Gastroesophageal sphincter (tissue), 4 donors: Measurements from ENCODE around the gene ZNF33B. TPM values are rescaled to one million over a fixed set of nuclear protein-coding genes. Genes with fewer than 3 reads are reported as not detected.
"Not testable (repeated sequence)": the region's sequence is repeated elsewhere in the genome, so short reads cannot be mapped to it uniquely, and the experiment has no call there.

ENCODE experiments used
- ATAC-seq: fragments of 150-250 bp; one replicate; pipeline ENCODE4 v1.9.1; 2016; ENCODE audit warnings: mild to moderate bottlenecking, moderate library complexity
- H3K27ac ChIP-seq, 4 donors: fragments of 200-600 bp; sonication (generic) in 3 of 4; 1 replicate in 3 of 4; 2 replicates in 1 of 4; pipeline ENCODE4 v1.5.1; 2016 to 2019
- H3K27me3 ChIP-seq: fragments of 200-600 bp; sonication (generic); one replicate; pipeline ENCODE4 v1.5.1; 2019
- H3K36me3 ChIP-seq, 2 donors: fragments of 200-600 bp; sonication (generic); one replicate each; pipeline ENCODE4 v1.5.1; 2019; ENCODE audit warnings: control low read depth in 1 of 2
- H3K4me1 ChIP-seq, 3 donors: fragments of 200-600 bp; sonication (generic); 1 replicate in 2 of 3; 2 replicates in 1 of 3; pipeline ENCODE4 v1.5.1; 2016 to 2019; ENCODE audit warnings: control low read depth in 2 of 3
- H3K4me3 ChIP-seq, 2 donors: fragments of 200-600 bp; sonication (generic); one replicate each; pipeline ENCODE4 v1.5.1; 2019; ENCODE audit warnings: mild to moderate bottlenecking in 1 of 2, moderate library complexity in 1 of 2
- H3K9me3 ChIP-seq, 3 donors: fragments of 200-600 bp; sonication (generic); one replicate each; pipeline ENCODE4 v1.5.1; 2017 to 2019; ENCODE audit warnings: control low read depth in 2 of 3
- EP300 ChIP-seq: sonication (generic); formaldehyde crosslinking; IDR thresholded peaks from one replicate; pipeline ENCODE4 v1.6.1; 2017; ENCODE audit warnings: antibody characterized with exemption, mild to moderate bottlenecking
- POLR2A ChIP-seq, 2 donors: fragments of 450-650 bp; IDR thresholded peaks; one replicate each; pipeline ENCODE4 v1.6.1; 2017; ENCODE audit warnings: antibody characterized with exemption in 2 of 2, mild to moderate bottlenecking in 2 of 2, moderate library complexity in 1 of 2
- POLR2AphosphoS5 ChIP-seq: sonication (generic); formaldehyde crosslinking; IDR thresholded peaks from one replicate; pipeline ENCODE4 v1.6.1; 2017; ENCODE audit warnings: antibody characterized with exemption
- WGBS, 2 donors: methylation state at CpG; one replicate each; pipeline ENCODE4 v1.1.5; 2018; ENCODE audit warnings: low coverage in 1 of 2; 5-methylcytosine and 5-hydroxymethylcytosine counted together
- total RNA-seq, 4 donors: library from RNA; depleted of rRNA; stranded (reverse); fragments of >200 nt; gene quantifications; one replicate each; pipeline ENCODE4 v1.1.0, GENCODE V29; 2016
- TF ChIP-seq, protein P1 (sequence below), 4 experiments: fragments of 200-600 bp in 2 of 4; fragments of 450-650 bp in 2 of 4; sonication (generic) in 1 of 4; IDR thresholded peaks; one replicate each; pipeline ENCODE4 v1.5.1; 2017 to 2019; ENCODE audit warnings: antibody characterized with exemption in 4 of 4, mild to moderate bottlenecking in 2 of 4, moderate library complexity in 2 of 4

Gene ZNF33B
- total RNA-seq, result 10 to 100 TPM; 15.6 to 22.7 (median 19.0) TPM

GRCh38 chr10:42638055-42638820 is at the start of gene ZNF33B:
ZNF33B (minus strand) TSS chr10:42638570; CDS start chr10:42636928, 1,642 bp downstream.
- TF ChIP-seq EP300, result no peak
- peak; percentile 79 for TF ChIP-seq POLR2AphosphoS5
- TF ChIP-seq, protein P1, sequence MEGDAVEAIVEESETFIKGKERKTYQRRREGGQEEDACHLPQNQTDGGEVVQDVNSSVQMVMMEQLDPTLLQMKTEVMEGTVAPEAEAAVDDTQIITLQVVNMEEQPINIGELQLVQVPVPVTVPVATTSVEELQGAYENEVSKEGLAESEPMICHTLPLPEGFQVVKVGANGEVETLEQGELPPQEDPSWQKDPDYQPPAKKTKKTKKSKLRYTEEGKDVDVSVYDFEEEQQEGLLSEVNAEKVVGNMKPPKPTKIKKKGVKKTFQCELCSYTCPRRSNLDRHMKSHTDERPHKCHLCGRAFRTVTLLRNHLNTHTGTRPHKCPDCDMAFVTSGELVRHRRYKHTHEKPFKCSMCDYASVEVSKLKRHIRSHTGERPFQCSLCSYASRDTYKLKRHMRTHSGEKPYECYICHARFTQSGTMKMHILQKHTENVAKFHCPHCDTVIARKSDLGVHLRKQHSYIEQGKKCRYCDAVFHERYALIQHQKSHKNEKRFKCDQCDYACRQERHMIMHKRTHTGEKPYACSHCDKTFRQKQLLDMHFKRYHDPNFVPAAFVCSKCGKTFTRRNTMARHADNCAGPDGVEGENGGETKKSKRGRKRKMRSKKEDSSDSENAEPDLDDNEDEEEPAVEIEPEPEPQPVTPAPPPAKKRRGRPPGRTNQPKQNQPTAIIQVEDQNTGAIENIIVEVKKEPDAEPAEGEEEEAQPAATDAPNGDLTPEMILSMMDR (IDR thresholded peaks at IDR 0.05), result peak in 1 of 4 experiments; percentile 2
- TF ChIP-seq POLR2A (IDR thresholded peaks at IDR 0.05), result peak; percentile 53 to 68
- Histone ChIP-seq H3K27ac (peak within 1 kb of the TSS; percentile 57 to 97 (median 94)), H3K4me3 (peak within 1 kb of the TSS; percentile 55 to 79), H3K27me3 (no peaks in the 10 kb centered on the region), H3K4me1 (peaks cover 0 to 27% (median 0%) of the 10 kb centered on the region in 3 donors), H3K9me3 (no peaks in the 10 kb centered on the region), H3K36me3 (peaks cover 0 to 13% of the 10 kb centered on the region in 2 donors)
- WGBS, 2 donors, result 1 to 3% methylated on average over 5 to 21 of the region's 62 CpGs
- ATAC-seq, result peak; percentile 99

DNA sequence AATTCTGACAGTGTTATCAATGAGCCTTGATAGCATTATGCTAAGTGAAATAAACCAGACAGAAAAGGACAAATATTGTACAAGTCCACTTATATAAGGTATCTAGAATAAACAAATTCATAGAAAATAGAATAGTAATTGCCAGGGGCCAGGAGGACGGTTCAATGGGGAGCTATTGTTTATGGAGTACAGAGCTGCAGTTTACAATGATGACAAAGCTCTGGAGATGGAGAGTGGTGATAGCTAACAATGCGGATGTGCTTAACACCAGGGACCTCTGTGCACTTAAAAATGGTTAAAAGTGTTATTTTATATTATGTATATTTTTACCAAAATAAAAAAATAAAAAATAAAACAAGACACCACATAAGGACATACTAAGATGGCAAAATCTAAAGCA is 46.1 kb upstream of the ZNF33B start:
- no peaks in the 10 kb centered on the region for H3K9me3 ChIP-seq
- H3K36me3 ChIP-seq, result no peaks in the 10 kb centered on the region
- no peak overlapping the region for H3K4me3 ChIP-seq
- no peak for ATAC-seq
- H3K4me1 ChIP-seq, result no peaks in the 10 kb centered on the region
- H3K27me3 ChIP-seq, result no peaks in the 10 kb centered on the region
- TF ChIP-seq POLR2A (IDR thresholded peaks at IDR 0.05), result no peak
- TF ChIP-seq, protein P1 (IDR thresholded peaks at IDR 0.05), result no peak
- no peak for TF ChIP-seq POLR2AphosphoS5
- TF ChIP-seq EP300, result no peak
- 65 to 83% methylated on average over 2 of the region's 2 CpGs for whole genome bisulfite sequencing, 2 donors
- no peak overlapping the region for H3K27ac ChIP-seq

- Histone ChIP-seq H3K36me3 (no peaks in the 10 kb centered on the region), H3K4me1 (no peaks in the 10 kb centered on the region), H3K27ac (no peak overlapping the region), H3K27me3 (no peaks in the 10 kb centered on the region), H3K9me3 (no peaks in the 10 kb centered on the region), H3K4me3 (no peak overlapping the region)
- TF ChIP-seq, protein P1 (IDR thresholded peaks at IDR 0.05), result no peak
- TF ChIP-seq POLR2AphosphoS5, result no peak
- no peak for TF ChIP-seq EP300
- TF ChIP-seq POLR2A (IDR thresholded peaks at IDR 0.05), result no peak
- no peak for ATAC-seq
- WGBS, 2 donors, result 93 to 100% methylated on average over 1 of the region's 1 CpG
Measured at GRCh38 chr10:42680267-42680666, 41.9 kb upstream of the ZNF33B start.

DNA sequence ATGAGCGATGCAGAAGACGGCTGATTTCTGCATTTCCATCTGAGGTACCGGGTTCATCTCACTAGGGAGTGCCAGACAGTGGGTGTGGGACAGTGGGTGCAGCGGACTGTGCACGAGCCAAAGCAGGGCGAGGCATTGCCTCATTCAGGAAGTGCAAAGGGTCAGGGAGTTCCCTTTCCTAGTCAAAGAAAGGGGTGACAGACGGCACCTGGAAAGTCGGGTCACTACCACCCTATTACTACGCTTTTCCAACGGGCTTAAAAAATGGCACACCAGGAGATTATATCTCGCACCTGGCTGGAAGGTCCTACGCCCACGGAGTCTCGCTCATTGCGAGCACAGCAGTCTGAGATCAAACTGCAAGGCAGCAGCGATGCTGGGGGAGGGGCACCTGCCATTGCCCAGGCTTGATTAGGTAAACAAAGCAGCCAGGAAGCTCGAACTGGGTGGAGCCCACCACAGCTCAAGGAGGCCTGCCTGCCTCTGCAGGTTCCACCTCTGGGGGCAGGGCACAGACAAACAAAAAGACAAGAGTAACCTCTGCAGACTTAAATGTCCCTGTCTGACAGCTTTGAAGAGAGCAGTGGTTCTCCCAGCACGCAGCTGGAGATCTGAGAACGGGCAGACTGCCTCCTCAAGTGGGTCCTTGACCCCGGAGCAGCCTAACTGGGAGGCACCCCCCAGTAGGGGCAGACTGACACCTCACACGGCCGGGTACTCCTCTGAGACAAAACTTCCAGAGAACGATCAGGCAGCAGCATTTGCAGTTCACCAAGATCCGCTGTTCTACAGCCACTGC is 27.0 kb upstream of the ZNF33B start:
- not testable (repeated sequence) for H3K4me3 ChIP-seq, ATAC-seq, H3K4me1 ChIP-seq, H3K27ac ChIP-seq, H3K36me3 ChIP-seq, H3K9me3 ChIP-seq
- 83 to 96% methylated on average over 3 to 12 of the region's 24 CpGs for WGBS, 2 donors
- H3K27me3 ChIP-seq, result peaks cover 11% of the 10 kb centered on the region

- TF ChIP-seq POLR2AphosphoS5, result no peak
- TF ChIP-seq EP300, result no peak
- TF ChIP-seq, protein P1 (IDR thresholded peaks at IDR 0.05), result no peak
- WGBS, 2 donors, result 76 to 83% methylated on average over 6 of the region's 6 CpGs
- Histone ChIP-seq H3K27ac (no peak overlapping the region), H3K4me1 (no peaks in the 10 kb centered on the region), H3K27me3 (no peaks in the 10 kb centered on the region), H3K9me3 (no peaks in the 10 kb centered on the region), H3K36me3 (no peaks in the 10 kb centered on the region), H3K4me3 (no peak overlapping the region)
- ATAC-seq, result no peak
Measured at GRCh38 chr10:42654419-42654818, 16.0 kb upstream of the ZNF33B start.
